ENCODE measurements around the gene TENT5C. TPM values are rescaled to one million over a fixed set of nuclear protein-coding genes. Genes with fewer than 3 reads are reported as not detected.
A peak's percentile ranks its signal among the peaks of the same experiment; 100 is the strongest.

TENT5C gene
- total RNA-seq, 1 donor from 2014 or later = 18.7 TPM

DNA sequence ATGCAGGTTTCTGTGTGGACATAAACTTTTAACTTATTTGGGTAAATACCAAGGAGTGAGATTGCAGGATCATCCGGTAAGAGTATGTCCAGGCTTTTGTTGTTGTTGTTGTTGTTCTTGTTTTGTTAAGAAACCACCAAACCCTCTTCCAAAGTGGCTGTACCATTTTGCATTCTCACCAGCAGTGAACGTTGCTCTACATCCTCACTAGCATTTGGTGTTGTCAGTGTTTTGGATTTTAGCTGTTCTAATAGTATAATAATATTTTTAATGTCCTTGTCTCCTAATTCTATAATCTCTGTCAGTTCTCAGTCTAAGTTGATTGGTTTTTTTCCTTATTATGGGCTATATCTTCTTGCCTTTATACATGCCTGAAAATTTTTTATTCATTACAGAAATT is 37.8 kb downstream of the TENT5C start:
- DNase-seq = no peak
- ATAC-seq (ENCODE audit: poor library complexity) = no peak
- intact Hi-C loops (cut with DNase I) = no loop called here

DNA sequence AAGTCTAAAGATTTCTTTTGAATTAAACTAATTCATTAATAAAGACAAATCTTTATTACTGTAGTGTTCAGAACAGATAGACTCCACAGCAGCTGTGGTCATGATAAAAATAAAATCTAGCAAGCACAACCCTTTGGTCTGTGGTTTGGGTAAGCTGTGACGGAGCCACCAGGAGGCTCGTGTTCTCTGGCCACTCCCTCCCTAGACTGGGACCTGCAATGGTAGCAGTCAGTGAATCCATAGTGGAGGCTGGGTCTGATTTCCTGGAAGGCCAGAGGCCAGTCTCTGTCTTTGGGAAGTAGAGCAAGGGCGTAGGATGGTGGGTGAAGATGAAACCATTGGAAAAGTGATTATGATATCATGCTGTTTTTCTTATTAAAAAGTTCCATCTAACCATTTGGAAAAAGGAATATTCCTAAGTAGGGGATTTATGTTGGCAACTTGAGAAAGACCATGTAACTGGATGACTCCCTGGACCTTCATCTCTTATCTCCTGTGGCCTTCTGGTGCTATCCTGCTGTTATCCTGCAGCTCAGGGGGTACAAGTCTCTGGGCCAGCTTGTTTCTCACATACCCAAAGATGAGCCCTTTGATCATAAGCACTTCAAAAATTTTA is 39.0 kb downstream of the TENT5C start:
- intact Hi-C loops (cut with DNase I) = no loop called here

DNA sequence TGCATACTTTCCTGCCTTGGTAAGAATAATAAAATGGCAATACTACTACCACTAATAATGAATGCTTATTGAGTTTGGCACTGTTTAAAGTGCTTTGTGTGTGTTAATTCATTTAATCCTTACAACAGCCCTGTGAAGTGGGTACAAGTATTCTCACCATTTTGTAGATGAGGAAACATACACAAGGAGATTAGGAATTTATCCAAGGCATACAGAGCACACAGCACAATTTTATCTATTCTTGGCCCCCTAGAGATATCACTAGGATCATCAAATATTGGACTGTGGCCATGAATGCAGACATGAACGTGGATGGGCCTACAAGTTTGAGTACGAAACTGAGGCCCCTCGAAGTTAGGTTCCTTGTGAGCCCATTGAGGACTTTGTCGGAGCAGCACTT is 39.5 kb downstream of the TENT5C start:
- no peak for ATAC-seq (ENCODE audit: poor library complexity)
- DNase-seq = no peak
- intact Hi-C loops (cut with DNase I) = no loop called here

More for the DNA sequence above, 39.0 kb downstream of the TENT5C start:
- DNase-seq (no peak), ATAC-seq (ENCODE audit: poor library complexity) (no peak)

DNA sequence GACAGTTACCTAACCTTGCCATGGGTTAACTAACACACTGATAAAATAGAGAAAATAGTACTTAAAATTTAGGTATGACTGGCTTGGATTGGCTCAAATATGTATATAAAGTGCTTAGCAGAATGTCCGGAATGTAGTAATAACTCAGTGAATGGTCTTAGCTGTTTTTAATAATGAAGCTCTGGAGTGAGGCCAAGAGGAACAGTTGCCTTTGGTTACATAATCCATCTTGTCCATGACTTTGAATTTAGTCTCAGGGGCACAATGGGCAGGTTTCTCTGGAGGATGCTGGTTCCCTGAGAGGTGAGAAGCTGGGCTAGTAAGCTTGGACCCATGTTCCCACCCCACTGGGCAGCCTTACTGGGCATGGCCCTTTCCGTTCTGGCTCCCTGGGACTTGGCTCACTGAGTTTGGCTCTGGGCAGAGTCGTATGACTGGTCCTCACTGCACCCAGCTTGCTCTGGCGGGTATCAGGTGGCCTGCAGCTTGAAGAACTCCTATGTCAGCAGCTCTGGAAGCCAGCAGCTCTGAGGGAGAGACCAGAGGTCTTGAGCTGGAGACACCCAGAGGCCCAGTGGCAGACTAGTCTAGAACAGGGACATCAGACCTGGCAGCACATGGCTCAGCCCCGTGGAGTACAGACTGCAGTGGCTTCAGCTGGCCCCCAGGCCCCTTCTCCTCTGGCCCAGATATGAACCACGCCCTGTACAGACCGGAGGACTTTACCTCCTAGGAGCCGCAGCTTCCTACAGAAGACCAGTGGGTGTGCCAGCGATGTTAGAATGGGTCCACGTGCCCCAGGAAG is 40.4 kb downstream of the TENT5C start:
- no peak for DNase-seq
- intact Hi-C loops (cut with DNase I) = no loop called here

DNA sequence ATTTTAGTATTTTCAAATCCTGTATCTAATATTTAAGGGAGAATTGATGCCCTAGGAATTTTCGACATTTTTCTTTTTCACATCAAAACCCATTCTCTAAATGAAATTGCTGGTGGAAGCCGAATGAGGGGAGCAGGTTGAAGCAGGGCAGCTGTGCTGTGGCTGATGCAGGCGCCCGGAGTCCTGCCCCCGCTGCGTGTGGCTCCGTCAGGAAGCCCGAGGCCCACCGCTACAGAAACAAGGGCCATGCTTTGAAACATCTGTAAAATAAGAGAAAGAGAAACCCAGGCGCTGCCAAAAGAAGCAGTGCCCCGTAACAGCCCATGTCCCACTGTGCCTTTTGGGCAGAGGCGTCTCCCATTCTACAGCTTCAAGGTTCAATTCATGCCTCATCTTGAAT is 41.1 kb downstream of the TENT5C start:
- ATAC-seq (ENCODE audit: poor library complexity) (no peak), DNase-seq (no peak)
- intact Hi-C loops (cut with DNase I) = no loop called here

More for the DNA sequence above, 40.4 kb downstream of the TENT5C start:
- peak; percentile 18 for ATAC-seq (ENCODE audit: poor library complexity)

DNA sequence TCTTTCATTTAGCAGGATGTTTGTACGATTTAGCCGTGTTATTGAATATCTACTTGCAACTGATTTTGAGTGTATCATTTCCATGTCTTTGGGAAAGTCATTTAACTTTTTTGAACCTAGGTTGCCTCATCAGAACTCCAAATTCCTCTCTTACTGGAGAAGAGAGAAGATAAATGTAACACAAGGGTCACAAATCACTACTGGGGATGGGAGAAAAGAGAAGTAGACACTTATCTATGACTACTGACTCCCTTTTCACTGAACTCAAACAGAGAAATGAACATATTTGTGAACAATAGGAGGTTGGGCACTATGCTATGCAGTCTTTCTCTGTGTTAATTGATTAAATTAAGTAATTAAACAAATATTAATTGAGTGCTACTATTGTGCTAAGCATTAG is 42.2 kb downstream of the TENT5C start:
- ATAC-seq (ENCODE audit: poor library complexity) = no peak
- intact Hi-C loops (cut with DNase I) = no loop called here
- no peak for DNase-seq

DNA sequence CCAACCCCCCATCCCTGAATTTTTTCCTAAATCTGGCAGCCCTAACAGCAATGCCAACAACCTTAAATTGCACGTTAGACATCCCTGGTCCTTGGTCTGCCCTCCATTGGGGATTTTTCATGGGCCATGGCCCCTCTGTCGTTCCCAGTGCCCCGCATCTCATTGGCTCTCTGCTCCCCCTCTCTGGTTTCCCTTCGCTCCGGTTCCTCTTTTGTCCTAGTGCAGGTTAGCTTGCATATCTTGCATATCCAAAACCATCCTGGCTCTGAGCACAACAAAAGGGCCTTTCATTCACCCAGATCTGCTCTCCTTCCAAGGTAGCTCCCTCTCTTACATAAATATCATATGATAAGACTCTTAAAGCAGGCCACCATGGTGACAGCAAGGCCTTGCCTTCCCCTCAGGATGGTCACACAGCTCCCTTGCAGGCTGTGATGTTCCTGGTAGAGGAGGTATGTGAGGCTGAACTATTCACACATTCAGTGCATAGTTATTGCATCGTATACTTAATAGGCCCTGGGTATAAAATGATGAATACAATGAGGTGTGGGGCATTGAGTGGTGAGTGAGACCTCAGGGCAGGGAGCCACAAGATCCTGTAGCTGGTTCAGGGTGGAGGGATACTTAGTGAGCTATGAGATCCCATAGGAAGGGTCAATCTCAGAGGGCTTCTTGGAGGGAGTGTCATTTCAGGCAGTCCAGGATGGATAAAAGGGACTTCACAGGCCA is 45.2 kb downstream of the TENT5C start:
- intact Hi-C loops (cut with DNase I) = no loop called here
- DNase-seq (no peak), ATAC-seq (ENCODE audit: poor library complexity) (no peak)

DNA sequence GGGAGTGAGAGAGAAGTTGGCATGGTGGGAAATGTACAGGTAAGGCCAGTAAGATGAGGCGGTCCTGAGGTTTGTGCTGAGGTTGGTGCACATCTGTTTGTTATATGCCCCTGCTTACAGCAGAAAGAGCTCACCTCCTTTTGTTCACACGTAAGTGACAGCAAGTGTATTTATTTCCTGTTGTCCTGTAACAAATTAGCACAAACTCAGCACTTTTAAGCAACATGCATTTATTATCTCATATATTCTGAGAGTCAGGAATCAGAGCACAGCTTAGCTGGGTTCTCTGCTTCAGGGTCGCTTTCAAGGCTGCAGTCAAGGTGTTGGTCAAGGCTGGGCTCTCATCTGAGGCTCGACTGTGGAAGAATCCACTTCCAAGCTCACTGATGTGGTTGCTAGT is 45.8 kb downstream of the TENT5C start:
- ATAC-seq (ENCODE audit: poor library complexity) (no peak), DNase-seq (no peak)
- intact Hi-C loops (cut with DNase I) = no loop called here

DNA sequence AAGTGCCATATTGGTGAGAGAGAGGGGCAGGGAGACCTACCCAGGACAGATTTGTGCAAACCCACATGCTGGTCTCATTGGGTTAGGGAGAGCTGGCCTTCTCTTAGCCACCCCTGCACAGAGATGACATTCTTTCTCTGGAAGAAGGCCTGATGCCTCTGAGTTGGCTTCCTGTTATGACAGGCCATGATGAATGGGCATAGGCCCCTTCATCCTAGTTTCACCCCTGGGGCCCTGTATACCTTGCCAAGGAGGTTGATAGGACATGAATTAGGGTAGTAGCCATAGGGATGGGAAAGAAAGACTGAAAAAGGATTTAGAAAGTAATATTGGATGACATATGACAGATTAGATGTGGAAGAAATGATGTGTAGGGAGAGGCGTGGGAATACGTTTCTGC is 46.6 kb downstream of the TENT5C start:
- ATAC-seq (ENCODE audit: poor library complexity) = no peak
- no peak for DNase-seq
- intact Hi-C loops (cut with DNase I) = no loop called here

DNA sequence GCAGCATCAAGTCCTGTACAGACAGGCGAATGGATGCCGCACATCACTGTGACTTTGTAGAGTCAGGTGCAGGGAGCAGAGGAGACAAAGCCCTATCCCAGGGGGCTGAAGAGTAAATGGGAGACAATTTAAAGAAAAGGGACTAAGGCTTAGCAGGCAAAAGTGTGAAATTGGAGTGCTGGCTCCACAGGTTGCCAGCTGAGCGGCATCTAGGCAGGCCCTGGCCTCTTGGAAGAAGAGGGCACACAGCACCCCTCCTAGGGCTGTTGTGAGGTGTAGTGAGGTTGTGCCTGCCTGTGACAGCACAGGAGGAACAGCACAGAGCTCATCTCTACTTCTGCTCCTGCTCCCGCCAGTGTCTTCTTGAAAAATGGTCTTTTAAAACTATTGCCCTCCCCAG is 47.3 kb downstream of the TENT5C start:
- intact Hi-C loops (cut with DNase I) = no loop called here
- ATAC-seq (ENCODE audit: poor library complexity) = no peak

DNA sequence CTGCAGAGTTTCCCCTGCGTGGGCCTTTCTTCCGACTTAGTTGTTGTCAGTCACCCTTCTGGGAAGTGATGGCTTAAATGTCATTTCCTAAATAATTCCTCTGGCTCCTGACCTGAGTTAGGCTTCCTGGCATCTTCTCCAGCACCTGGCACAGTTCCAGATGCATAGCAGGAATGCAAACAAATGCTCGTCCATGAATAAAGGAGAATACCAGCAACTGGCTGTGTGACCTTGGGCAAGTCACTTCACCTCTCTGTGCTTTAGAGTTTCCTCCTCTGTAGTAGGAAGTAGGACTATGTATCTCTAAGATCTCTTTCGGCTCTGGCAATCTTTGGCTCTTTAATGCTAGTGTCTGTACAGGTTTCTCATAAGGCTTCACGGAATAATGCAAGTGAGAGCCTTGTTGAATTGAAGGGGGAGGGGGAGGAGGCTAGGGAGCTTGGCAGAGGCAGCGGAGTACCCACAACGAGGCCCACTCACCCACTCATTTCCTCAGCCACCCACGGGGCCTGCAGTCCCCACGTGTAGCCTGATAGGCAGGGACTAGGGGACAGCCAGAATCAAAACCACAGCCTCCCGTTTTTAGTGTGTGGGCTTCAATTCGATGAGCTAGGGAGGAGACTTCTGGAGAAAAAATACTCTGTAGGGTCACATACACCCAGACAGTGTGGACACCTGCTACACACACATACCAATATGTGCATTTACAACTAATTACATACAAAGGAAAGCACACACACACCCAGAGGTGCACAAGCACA is 48.1 kb downstream of the TENT5C start:
- ATAC-seq (ENCODE audit: poor library complexity) (no peak), DNase-seq (no peak)
- intact Hi-C loops (cut with DNase I) = no loop called here

More for the DNA sequence above, 47.3 kb downstream of the TENT5C start:
- no peak for DNase-seq

DNA sequence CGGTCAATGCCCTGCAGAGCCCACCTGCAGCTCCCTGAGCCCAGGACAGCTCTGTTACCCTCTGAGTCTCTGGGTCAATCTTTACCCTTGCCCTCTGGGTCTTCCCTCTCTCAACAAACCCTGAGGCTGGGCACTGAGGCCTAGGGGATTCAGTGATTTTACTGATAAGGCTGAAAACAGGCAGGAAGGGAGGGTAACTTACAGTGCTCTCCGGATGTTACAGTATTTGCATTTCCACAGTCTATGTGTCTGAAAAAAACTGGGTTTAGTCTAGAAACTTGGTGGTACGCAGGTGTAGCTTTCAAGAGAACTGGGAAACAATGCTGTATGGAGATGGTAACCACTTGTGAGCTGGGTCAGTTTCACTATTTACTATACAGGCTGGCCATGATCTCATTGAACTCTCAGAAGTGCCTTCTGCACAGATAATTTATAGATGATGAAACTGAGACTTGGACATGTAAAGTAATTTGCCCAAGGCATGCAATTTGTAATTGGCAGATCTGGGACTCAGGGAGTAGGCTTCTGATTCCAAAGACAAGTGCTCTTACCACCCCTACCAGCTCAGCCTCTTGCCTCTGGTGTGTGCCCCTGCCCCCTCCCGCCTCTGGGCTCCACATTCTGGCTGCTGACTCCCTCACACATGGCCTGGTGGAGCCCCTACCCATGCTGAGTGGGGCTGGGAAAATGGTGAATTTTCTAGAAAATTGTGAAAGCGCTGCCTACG is 48.8 kb downstream of the TENT5C start:
- ATAC-seq (ENCODE audit: poor library complexity) = peak; percentile 14
- intact Hi-C loops (cut with DNase I) = no loop called here
- no peak for DNase-seq

DNA sequence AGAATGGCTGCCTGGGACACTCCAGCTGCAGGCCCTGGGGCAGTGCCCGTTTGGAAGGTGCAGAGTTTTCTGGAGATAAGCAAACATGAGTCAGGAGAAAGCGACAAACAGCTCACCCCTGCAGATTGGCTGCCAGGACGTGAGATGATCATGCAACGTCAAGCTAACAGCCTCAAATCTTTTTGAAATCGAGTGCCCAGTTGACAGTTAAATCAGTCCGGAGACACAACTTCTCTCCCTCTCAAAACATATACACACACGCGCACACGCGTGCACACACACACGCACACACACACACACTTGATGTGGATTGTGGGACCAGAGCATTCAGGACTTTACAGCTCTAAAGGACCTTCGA is 49.4 kb downstream of the TENT5C start:
- ATAC-seq (ENCODE audit: poor library complexity) = peak; percentile 72
- no peak for DNase-seq
- intact Hi-C loops (cut with DNase I) = no loop called here

DNA sequence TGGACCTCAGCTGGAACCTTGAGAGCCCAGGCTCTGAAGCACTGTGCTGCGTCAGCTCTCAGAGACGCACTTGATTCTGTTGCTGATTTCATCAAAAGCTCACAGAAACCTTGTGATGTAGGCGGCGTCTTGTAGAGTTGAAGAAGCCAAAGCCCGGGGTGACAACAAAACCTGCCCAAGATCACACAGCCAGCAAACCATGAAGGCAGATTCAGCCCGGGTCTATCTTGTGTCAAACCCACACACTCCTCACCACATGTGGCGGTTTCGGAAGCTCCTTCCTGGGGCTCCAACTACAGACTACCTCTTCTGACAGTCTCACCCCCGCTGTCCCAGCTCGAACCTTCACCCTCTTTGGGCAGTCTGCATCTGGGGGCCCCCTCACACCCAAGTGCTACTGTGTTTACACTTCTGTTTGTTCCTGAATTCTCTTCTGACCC is 50.4 kb downstream of the TENT5C start:
- intact Hi-C loops (cut with DNase I) = no loop called here
- ATAC-seq (ENCODE audit: poor library complexity) = no peak
- no peak for DNase-seq

DNA sequence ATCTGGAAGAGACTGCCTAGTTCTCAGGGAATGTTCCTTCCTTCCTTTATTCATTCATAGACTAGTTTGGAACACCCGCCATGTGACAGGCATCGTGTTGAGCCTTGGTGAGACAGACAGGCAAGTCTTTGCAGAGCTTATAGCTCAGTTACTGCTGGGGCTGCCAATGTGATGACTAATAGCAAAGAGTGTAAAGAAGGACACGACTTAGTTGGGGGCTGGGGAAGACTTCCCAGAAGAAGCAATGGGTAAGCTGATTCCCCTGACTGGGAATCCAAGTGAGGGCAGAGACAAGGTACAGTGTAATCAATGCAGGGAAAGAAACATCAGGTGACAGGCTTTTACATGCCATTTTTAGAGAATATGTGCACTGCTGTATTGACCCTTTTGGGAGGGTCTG is 51.2 kb downstream of the TENT5C start:
- DNase-seq = no peak
- no peak for ATAC-seq (ENCODE audit: poor library complexity)
- intact Hi-C loops (cut with DNase I) = no loop called here

DNA sequence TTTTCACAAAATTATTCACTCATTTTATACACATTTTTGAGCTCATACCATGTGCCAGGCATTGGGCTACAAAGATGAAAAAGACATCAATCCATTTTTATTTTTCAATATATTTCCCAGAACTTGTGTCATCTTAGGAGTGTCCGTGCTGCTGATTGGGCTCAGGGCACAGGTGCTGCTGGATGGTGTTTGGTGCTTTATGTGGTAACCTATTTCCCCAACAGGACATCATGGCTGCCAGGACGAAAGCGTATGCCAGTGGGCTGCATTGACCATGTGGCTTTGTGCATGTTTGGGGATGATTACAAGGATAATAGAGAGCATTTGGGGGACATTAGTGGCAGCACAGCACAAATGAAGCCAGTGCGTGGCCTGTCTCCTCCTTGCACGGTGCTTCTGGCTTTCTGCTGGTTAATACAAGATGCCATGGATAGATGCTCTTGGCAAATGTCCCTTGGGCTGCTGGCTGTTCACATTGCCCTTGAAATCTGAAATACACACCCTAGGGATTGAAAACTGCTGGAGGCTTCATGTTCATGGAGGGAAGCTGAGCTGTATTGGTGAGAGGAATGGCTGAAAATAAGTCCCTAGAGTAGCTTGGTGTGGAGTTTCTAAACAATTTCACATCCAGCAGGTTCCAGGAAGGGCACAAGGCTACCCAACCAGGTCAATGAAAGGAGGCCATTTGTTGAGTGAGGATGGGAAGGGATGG is 52.3 kb downstream of the TENT5C start:
- intact Hi-C loops (cut with DNase I) = no loop called here
- DNase-seq = no peak
- ATAC-seq (ENCODE audit: poor library complexity) = no peak

DNA sequence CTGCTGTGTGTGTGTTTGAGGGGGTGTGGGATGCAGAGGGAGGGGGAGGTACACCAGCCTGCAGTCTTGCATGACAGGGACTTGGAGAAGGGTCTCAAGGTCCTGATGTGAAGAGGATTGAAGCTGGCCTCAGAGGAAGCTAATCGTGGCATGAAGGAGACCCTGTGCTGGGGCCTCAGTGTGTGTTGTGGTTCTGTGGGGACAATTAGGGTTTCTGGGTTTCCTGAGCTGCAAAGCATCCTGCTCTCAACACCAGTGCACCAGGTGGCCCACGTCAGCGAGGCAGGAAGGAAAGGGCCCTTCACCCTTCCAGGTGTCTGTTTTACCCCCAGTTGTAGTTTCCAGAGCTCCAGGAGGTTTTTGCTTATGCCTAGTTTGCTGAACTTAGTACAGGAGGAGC is 52.8 kb downstream of the TENT5C start:
- no peak for ATAC-seq (ENCODE audit: poor library complexity)
- intact Hi-C loops (cut with DNase I) = no loop called here
- no peak for DNase-seq

Measured in Right ventricle myocardium superior (tissue), 1 donor.